Astrocyte (in vitro differentiated cells and primary cell): ENCODE measurements around the gene IBA57.

ENCODE experiments used
- EZH2 ChIP-seq: IDR thresholded peaks from 2 replicates; pipeline ENCODE4 v1.6.1; 2012; ENCODE audit warnings: mild to moderate bottlenecking, low read length, inconsistent platforms; ENCODE audit not compliant: insufficient read depth
- TF ChIP-seq, protein P1 (sequence below): IDR thresholded peaks from 2 replicates; pipeline ENCODE4 v1.5.1; 2011; ENCODE audit warnings: low read depth, mild to moderate bottlenecking, inconsistent platforms, low read length, moderate library complexity; ENCODE audit not compliant: insufficient read depth

DNA sequence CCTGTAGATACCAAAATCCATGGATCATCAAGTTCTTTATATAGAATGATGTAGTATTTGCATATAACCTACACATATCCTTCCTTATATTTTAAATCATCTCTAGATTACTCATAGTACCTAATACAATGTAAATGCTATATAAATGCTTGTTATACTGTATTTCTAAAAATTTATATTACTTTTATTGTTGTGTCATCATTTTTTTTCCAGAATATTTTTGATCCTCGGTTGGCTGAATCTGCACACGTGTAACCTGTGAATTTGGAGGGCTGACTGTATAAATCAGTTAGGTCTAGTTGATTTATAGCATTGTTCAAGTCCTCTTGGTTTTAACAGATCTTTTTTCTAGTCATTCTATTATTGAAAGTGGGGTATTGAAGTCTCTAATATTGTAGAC, 65.6 kb downstream of the IBA57 start:
- TF ChIP-seq, protein P1, sequence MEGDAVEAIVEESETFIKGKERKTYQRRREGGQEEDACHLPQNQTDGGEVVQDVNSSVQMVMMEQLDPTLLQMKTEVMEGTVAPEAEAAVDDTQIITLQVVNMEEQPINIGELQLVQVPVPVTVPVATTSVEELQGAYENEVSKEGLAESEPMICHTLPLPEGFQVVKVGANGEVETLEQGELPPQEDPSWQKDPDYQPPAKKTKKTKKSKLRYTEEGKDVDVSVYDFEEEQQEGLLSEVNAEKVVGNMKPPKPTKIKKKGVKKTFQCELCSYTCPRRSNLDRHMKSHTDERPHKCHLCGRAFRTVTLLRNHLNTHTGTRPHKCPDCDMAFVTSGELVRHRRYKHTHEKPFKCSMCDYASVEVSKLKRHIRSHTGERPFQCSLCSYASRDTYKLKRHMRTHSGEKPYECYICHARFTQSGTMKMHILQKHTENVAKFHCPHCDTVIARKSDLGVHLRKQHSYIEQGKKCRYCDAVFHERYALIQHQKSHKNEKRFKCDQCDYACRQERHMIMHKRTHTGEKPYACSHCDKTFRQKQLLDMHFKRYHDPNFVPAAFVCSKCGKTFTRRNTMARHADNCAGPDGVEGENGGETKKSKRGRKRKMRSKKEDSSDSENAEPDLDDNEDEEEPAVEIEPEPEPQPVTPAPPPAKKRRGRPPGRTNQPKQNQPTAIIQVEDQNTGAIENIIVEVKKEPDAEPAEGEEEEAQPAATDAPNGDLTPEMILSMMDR, result no peak
- no peak for TF ChIP-seq EZH2
